HG02943 (cell line): Measurements from ENCODE around the gene RBBP9.
A peak's percentile ranks its signal among the peaks of the same experiment; 100 is the strongest.
"Not testable (repeated sequence)": the region's sequence is repeated elsewhere in the genome, so short reads cannot be mapped to it uniquely, and the experiment has no call there.

Experiments used
- ATAC-seq: cut with Tn5 transposase; IDR thresholded peaks from one replicate; pipeline ENCODE4 v1.9.1; 2021; ENCODE audit warnings: mild to moderate bottlenecking, low read depth, moderate library complexity; ENCODE audit not compliant: unreplicated experiment

RBBP9 gene

DNA sequence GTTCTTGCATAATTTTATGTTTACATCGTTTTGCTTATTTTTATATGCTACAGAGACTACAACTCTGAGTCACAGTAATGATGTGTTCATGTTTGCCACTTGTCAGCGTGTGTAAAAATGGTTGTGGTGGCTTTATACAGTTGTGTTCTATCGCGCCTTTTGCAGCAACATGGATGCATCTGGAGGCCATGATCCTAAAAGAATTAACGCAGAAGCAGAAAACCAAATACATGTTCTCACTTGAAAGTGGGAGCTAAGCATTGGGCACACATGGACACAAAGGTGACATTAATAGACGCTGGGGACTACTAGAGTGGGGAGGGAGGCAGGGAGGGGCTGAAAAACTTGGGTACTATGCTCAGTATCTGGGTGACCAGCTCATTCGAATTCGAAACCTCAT lies 9.7 kb upstream of the RBBP9 start:
- no peak for ATAC-seq

DNA sequence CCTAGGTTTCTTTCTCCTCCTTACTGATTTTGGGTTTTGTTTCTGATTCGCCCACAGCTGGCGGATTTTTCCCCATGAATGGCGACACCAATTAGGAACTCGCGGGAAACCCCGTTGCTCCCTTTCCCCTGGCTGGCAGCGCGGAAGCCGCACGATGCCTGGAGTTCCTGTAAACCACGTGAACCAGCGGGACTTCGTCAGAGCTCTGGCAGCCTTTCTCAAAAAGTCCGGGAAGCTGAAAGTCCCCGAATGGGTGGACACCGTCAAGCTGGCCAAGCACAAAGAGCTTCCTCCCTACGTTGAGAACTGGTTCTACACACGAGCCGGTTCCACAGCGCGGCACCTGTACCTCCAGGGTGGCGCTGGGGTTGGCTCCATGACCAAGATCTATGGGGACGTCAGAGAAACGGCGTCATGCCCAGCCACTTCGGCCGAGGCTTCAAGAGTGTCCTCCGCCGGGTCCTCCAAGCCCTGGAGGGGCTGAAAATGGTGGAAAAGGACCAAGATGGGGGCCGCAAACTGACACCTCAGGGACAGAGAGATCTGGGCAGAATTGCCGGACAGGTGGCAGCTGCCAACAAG lies 7.5 kb upstream of the RBBP9 start:
- no peak for ATAC-seq

DNA sequence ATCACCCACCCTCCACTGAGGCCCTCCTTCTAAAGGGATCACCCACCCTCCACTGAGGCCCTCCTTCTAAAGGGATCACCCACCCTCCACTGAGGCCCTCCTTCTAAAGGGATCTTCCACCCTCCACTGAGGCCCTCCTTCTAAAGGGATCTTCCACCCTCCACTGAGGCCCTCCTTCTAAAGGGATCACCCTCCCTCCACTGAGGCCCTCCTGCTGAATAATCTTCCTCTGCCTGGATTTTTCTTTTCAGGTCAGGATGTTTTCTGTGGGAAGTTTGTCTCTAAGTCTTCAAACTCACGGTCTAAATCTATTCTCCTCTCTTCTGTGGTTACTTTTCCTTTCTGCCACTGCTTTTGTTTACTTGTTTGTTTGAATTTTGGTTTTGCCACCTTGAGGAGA lies 4.6 kb upstream of the RBBP9 start:
- ATAC-seq, result not testable (repeated sequence)

DNA sequence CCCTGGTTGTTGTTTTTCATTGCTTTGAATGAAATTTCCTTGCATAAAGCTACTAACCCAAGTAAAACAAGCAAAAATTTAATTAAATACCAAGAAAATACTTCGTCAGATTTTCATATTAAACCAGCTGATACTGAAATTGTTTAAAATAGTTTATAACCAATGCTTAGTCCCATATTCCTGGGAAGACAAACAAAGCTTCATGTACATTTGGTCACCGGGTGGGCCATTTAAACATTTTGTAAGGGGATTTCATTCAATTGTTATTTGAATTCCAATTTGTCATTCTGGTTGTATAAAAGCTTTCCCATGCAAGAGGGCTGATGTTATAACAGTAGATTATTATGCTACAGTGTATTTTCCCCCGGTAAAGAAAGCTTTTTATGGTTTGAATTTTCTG lies 578 bp upstream of the RBBP9 start:
- ATAC-seq, result no peak

DNA sequence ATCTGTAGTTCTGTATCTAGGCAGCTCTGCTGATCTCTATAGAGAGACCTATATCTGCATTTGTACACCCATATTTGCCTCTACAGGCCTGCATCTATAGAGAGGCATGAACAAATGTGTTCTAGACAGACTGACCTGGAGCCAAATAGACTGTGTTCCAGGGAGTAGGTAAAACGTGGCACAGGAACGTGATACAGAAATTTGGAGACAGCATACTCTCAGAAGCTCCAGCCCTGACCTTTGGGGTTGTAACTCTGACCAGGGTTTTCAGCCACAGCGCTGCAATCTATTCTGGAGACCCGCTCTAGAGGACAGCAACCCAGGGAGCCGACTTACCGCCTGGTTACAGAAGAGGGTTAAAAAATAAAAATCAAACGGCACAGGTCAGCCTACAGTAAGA lies 983 bp downstream of the RBBP9 start:
- no peak for ATAC-seq

DNA sequence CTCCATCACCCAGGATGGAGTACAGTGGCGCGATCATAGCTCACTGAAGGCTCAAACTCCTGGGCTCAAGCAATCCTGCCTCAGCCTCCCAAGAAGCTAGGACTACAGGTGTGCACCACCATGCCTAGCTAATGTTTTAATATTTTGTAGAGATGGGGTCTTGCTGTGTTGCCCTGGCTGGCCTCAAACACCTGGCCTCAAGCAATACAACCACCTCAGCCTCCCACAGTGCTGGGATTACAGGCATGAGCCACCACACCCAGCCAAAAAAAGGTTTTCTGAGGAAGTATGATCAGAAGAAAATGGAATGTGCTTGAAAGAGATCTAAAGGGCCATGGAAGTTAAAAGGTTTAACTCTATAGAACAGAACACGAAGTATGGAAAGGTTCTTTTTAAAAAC lies 8.7 kb downstream of the RBBP9 start:
- ATAC-seq, result no peak

DNA sequence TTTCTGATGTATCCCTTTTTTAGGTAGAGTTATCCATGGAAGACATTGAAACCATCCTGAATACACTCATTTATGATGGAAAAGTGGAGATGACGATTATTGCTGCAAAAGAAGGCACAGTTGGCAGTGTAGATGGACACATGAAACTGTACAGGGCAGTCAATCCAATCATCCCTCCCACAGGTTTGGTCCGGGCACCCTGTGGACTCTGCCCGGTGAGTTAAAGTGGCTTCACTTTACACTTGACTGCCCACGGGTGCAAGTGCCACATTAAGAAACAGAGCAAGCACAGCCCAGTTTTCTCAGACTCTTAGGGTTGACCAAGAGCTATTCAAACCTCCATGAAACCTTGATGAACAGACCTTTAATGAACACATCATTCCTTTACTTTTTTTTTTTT lies 15.4 kb downstream of the RBBP9 start:
- no peak for ATAC-seq

DNA sequence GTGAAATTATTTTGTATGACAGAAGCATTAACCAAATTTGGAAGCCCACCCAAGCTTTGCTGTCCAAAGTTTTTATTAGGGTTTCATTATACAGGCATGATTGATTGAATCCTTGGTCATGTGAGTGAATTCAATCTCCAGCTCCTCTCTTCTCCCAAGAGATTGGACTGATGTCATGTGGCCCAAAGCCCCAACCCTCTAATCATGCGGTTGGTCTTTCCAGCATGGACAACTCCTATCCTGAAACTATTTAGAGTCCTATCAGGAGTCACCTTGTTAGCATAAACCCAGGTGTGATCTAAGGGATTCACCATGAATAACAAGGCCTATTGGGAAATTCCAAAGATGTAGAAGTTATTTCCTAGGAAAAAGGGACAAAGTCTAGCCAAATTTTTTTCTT lies 19.2 kb downstream of the RBBP9 start:
- ATAC-seq, result no peak

DNA sequence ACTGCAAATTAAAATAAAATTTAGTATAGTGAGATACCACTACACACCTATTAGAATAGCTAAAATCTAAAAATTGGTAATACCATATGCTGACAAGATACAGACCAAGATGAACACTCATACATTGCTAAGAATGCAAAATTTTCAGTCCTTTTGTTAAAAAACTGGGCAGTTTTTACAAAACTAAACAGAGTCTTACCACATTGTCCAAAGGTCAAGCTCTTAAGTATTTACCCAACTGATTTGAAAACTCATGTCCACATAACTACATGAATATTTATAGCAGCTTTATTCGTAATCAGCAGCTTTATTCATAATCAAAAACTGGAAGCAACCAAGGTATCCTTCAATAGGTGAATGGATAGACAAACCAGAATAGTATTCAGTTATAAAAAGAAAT lies 19.8 kb downstream of the RBBP9 start:
- ATAC-seq, result no peak

DNA sequence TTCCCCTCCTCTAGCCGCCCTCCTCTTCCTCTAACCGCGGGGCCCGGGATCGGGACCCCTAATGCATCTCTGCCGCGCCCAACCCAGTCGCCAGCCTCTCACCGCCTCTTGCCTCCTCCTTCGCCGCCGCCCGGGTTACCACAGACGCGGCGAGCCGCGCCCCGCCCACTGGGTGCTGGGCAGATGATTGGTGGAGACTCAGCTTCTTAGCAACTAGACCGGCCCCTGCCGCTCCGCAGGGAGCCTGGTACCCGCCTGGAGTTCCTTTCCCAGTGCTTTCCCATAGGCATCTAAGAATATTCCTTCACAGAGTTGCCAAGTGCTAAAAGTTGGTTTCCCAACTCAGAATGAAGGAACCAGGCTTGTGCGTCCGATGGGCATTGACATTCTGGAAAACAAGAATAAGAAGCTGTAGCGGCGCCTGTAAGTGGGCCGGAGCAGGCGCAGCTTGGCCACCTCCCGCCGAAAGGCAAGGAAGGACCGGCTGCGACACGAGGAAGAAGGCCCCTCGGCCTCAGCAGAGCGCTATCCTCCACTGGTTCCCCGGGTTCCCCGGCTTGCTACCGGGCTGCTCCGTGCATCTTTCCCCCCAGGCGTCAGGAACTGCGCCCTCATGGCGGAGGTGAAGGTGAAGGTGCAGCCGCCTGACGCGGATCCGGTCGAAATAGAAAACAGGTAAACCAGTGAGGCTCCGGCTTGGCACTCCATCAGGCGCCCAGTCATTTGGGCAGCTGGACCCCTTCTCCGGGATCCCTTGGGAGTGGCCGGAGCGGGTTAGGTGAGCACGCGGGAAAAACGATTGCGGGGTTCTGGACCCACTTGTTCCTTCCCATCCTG lies 29.9 kb downstream of the RBBP9 start, which contains the start of the genes DZANK1 and POLR3F:
Gene DZANK1 (minus strand): TSS at position 137 of the 837 bp plus-strand sequence. CDS start 1,672 bp downstream, outside the sequence.
Gene POLR3F (plus strand): TSS at position 497 of the 837 bp plus-strand sequence. CDS start 117 bp downstream, at position 614.
- ATAC-seq, result peak; percentile 95

DNA sequence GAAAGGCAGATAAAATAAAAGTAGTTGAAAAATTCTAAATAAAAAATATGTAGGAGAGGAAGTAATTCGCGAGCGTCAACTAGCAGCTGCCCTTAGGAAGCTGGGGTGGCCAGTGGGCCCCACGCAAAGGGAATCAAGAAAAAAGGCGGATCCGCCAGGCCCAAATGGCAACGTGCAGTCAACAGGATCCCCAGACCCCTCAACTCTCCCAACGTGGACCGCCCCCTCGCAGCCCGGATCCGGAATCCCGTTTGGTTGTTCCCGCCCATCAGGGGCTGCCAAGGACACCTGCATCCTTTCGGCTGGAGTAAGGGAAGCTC lies 30.5 kb downstream of the RBBP9 start:
- ATAC-seq, result no peak

DNA sequence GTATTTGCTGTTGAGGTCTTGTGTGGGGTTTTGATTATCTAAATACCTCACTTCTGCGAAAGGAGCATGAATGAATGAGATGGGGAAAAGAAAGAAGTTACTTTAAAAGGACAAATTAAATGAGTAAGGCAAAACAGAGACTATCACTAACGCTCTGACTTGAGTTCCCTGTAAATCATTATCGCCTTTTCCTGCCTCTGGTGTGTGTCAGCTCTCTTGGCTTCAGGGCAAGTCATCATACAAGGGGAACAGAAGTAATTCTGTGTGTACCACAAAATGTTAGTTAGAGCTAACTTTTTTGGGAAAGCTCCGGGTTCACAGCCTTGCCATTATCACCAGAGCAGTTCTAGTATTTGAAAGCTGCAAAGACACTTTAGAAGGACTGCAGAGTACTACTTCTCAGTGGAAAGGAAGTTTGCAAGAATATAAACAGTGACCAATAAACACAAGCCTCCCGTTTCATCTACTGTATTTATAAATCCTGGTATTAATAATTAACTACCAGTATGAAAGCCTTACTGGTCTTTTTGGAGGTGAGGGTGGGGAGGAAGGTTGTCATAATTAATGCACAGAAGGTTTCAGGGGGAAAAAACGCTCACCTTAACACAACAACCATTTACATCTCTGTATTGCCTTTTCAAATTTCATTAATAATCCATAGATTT lies 31.4 kb downstream of the RBBP9 start:
- ATAC-seq, result no peak

DNA sequence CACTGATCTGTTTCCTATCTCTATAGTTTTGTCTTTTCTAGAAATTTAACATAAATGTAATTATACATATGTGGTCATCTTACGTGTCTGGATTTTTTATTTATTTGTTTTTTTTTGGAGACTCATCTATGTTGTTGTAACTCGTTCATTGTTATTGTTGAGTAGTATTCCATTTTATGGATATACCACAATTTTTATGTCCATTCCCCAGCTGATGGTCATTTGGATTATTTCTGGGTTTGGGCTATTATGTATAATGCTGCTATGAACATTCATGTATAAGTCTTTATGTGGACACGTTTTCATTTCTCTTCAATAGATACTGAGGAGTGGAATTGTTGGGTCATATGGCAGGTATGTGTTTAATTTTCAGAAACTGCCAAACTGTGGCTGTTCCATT lies 40.4 kb downstream of the RBBP9 start:
- ATAC-seq, result no peak

DNA sequence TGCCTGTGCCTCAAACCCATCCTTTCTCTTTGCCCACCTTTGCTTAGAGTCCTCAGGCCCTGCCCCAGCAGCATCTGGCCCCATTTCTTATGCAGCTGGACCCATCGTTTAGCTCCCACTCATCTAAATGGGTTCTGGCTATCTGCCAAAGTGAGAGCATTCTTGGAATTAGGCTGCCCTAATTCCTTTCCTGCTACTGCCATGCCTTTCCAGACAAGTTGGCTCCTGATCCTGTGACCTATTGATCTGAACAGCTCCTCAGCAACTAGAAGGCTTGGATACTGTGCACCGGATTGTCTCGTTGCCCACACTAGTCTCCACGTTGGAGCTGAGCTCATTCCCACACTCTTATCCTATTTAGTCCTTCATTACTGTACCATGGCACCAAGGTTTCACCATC lies 53.1 kb downstream of the RBBP9 start:
- no peak for ATAC-seq

DNA sequence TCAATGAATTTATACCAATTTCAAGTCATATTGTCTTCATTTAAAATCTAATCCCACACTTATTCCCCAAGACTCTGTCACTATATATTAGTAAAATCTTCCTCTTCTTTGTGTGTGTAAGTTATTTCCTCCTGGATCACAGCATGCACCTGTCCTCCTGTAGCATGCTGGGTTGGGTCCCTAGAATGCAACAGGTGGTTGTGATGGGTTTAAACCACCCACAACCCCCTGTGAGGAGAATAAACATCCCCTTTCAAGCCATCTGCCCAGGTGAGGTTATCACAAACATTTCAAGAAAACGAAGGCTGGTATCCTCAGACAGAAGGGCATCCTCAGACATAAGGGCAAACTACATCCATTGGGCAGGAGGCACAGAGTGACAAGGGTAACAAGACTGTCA lies 56.6 kb downstream of the RBBP9 start:
- no peak for ATAC-seq

DNA sequence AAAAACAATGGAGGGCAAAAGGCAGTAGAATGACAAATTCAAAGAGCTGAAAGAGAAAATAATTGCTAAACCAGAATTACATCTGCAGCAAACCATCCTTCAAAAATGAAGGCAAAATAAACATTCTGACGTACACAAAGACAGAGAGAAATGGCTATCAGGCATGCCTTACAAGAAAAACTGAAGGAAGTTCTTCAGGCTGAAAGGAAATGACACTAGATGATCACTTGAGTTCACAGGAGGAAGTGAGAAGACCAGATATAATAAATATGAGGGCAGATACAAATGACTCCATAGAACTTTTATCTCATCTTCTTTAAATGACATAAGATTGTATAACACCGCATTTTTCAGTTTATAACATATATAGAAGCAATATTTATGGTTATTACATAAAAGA lies 60.2 kb downstream of the RBBP9 start:
- ATAC-seq, result no peak
